A172 (cell line): Measurements from ENCODE around the gene KLHL21. TPM values are rescaled to one million over a fixed set of nuclear protein-coding genes. Genes with fewer than 3 reads are reported as not detected.
"Not testable (repeated sequence)": the region's sequence is repeated elsewhere in the genome, so short reads cannot be mapped to it uniquely, and the experiment has no call there.

Experiments used
- DNase-seq: peaks from one replicate; pipeline ENCODE4 v3.0.0-alpha.2; 2015; ENCODE audit warnings: low spot score
- total RNA-seq: library from RNA; depleted of rRNA; stranded (reverse); fragments of >200 nt; shearing (Covaris generic); gene quantifications from 2 replicates; pipeline ENCODE4 v1.2.3, GENCODE V29; 2014

KLHL21 gene
- total RNA-seq, 1 experiment from 2014 or later: 18.2 TPM

DNA sequence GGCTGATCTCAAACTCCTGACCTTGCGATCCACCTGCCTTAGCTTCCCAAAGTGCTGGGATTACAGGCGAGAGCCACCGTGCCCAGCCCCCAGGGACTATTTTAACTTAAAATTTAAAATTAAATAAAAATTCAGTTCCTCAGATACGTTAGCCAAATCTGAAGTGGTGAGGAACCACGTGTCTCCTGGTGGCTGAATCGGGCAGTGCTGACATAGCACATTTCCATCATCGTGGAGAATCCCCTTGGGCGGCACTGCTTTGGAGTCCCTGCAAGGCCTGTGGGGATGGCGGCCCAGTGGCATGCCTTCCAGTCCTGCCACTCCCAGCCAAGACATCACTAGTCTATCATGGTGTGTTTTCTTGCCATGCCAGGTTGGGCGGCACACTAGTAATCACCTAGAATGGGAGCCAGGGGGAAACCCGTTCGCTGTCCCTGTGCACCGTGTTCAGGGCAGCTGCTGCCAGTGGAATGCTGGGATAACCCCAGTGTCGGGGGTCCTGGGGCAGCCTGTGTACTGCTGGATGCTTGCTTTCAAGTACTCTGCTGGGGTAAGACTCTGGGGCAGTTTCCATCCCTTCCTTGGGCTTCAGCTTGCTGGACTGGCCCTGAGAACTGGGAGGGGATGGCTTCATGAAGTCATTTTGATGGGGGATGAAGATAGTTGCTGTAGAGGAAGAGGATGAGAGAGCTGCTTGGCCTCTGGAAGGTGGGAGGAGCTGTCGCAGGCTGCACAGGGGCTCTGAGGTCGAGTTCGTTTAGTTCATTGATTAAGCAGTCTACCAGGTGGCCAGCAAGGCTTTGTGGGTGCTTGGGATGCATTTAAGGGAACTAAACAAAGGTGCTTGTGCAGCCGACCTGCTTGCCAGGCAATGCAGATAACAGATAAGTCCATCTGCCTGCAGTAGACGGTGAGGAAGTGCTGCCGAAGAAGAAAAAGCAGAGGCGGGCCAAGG, 18.3 kb downstream of the KLHL21 start:
- no peak for DNase-seq

DNA sequence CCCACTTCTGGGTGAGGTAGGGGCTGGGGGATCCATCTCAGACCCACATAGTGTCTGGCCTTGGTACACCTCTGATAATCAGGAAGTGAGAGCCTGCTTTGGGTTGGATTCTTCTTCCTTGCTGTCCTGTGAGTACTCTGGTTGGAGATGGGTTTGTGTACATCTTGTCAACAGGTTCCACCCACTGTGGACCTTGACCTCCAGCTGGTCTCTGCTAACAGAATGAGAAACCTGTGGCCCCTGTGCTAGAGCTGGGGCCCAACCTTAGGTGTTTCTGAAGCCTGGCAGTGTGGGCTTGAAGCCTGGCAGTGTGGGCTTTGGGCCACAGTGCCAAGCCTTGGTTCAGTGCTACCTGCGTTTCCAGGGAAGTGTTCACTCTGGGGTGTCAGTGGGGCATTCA, 20.3 kb downstream of the KLHL21 start:
- DNase-seq: no peak

DNA sequence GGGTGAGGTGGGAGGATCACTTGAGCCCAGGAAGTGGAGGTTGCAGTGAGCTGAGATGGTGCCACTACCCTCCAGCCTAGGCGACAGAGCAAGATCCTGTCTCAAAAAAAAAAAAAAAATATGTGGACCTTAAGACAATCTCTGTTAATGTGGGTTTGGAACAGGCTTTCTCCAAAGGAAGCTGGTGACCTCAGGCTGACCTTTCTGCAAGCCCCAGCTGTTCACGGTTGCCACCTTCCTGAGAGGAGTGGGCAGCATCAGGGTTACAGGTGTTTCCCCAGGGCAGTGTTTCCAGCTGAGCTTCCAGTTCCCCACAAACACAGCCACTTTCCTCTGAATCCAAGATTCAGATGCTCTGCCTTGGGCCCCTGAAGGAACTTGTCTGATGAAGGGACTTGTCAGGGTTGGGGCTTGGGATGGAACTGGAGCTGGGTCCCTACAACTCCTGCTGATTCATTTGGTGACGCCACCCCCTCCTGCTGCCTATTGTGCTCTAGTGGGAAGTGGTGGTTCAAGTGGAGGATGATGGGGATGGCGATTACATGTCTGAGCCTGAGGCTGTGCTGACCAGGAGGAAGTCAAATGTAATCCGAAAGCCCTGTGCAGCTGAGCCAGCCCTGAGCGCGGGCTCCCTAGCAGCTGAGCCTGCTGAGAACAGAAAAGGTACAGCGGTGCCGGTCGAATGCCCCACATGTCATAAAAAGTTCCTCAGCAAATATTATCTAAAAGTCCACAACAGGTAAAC, 20.9 kb downstream of the KLHL21 start:
- DNase-seq: no peak

DNA sequence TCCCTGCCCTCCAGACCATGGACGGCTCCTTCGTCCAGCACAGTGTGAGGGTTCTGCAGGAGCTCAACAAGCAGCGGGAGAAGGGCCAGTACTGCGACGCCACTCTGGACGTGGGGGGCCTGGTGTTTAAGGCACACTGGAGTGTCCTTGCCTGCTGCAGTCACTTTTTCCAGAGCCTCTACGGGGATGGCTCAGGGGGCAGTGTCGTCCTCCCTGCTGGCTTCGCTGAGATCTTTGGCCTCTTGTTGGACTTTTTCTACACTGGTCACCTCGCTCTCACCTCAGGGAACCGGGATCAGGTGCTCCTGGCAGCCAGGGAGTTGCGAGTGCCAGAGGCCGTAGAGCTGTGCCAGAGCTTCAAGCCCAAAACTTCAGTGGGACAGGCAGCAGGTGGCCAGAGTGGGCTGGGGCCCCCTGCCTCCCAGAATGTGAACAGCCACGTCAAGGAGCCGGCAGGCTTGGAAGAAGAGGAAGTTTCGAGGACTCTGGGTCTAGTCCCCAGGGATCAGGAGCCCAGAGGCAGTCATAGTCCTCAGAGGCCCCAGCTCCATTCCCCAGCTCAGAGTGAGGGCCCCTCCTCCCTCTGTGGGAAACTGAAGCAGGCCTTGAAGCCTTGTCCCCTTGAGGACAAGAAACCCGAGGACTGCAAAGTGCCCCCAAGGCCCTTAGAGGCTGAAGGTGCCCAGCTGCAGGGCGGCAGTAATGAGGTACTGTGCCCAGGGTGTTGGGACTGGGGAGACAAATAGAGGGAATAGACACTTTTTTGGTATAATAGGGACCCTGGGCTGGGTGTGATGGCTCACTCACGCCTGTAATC, 21.9 kb downstream of the KLHL21 start:
- no peak for DNase-seq

DNA sequence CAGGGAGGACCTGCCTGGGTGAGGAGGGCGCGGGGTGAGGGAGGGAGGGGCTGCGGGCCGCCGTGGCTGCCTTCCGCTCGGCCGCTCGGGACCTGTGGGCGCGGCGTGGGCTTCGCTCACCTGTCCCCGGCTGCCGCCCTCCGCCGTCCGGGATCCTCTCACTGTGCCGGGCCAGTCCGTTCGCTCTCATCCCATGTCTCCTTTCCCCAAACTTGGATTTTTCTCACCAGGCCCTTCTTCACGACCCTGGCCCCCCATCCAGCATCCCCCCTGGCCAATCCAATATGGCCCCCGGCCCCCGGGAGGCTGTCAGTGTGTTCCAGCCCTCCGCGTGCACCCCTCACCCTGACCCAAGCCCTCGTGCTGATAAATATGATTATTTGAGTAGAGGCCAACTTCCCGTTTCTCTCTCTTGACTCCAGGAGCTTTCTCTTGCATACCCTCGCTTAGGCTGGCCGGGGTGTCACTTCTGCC, 22.5 kb downstream of the KLHL21 start:
- no peak for DNase-seq

DNA sequence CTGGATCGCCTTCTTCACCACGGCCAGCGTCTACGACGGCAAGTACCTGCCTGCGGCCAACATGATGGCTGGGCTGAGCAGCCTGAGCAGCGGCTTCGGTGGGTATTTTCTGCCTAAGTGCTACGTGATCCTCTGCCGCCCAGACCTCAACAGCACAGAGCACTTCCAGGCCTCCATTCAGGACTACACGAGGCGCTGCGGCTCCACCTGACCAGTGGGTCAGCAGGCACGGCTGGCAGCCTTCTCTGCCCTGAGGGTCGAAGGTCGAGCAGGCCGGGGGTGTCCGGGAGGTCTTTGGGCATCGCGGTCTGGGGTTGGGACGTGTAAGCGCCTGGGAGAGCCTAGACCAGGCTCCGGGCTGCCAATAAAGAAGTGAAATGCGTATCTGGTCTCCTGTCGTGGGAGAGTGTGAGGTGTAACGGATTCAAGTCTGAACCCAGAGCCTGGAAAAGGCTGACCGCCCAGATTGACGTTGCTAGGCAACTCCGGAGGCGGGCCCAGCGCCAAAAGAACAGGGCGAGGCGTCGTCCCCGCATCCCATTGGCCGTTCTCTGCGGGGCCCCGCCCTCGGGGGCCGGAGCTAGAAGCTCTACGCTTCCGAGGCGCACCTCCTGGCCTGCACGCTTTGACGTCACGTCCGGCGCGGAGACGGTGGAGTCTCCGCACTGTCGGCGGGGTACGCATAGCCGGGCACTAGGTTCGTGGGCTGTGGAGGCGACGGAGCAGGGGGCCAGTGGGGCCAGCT, 23.1 kb downstream of the KLHL21 start, which contains the start of gene ZBTB48:
ZBTB48 (plus strand) TSS at position 621 of the 745 bp plus-strand sequence. CDS start 616 bp downstream, outside the sequence.
- DNase-seq: peak; percentile 86

DNA sequence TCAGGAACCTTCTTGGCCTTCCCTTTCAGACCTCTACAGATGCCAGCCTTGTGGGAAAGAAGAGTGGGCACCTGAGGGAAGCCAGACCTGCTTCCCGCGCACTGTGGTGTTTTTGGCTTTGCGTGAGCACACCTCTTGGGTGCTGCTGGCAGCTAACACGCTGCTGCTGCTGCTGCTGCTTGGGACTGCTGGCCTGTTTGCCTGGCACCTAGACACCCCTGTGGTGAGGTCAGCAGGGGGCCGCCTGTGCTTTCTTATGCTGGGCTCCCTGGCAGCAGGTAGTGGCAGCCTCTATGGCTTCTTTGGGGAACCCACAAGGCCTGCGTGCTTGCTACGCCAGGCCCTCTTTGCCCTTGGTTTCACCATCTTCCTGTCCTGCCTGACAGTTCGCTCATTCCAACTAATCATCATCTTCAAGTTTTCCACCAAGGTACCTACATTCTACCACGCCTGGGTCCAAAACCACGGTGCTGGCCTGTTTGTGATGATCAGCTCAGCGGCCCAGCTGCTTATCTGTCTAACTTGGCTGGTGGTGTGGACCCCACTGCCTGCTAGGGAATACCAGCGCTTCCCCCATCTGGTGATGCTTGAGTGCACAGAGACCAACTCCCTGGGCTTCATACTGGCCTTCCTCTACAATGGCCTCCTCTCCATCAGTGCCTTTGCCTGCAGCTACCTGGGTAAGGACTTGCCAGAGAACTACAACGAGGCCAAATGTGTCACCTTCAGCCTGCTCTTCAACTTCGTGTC, 23.9 kb downstream of the KLHL21 start:
- DNase-seq: no peak

DNA sequence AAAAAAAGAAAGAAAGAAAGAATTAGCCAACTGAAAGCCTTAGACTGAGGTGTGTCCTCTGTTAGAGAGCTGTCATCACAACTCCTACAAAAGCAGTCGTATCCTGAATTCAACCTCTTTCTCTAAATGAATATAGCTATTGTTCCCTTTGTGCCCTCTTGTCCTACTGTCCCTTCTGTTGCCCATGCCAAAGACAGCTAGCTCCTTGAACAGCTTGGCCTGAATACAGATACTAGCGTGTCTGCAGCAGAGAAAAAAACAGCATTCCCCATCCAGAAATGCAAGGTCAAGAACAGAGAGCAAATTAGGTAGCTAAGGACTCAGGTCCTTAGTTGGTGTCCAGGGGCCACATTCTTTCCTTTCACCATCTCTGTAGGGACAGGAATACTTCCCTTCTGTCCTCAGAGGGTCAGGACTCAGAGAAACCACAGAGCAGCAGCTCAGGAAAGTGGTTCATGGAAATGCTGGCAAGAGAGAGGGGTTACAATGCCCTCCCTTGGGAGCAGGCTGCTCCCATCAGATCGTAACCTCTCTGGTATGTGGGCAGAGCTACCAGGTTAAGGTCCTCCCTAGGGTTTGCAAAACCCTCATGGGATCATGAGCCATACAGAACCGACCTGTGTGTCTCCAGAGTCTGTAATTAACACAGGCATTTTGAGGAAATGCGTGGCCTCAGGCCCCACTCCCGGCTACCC, 24.7 kb downstream of the KLHL21 start:
- no peak for DNase-seq

DNA sequence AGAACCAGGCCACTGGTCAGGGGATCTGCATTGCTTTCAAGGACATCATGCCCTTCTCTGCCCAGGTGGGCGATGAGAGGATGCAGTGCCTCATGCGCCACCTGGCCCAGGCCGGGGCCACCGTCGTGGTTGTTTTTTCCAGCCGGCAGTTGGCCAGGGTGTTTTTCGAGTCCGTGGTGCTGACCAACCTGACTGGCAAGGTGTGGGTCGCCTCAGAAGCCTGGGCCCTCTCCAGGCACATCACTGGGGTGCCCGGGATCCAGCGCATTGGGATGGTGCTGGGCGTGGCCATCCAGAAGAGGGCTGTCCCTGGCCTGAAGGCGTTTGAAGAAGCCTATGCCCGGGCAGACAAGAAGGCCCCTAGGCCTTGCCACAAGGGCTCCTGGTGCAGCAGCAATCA, 27.9 kb downstream of the KLHL21 start:
- no peak for DNase-seq

DNA sequence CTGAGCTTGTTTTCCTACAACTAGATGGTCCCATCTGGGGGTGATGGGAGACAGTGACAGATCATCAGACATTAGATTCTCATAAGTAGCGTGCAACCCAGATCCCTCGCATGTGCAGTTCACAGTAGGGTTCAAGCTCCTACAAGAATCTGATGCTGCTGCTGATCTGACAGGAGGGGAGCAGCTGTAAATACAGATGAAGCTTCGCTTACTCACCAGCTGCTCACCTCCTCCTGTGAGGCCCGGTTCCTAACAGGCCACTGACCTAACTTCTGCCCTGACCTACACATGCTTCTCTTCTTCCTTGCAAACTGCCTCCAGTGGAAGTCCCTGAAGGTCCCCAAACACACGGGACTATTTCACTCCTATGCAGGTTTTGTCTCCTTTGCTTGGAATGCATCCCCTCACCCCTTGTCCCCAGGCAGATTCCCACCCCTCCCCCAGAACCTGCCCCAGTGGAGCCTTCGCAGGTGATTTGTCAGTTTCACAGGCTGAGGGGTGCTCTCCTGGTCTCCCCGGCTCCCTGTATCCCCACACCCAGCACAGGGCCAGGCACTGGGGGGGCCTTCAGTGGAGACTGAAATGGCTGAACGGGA, 28.5 kb downstream of the KLHL21 start:
- DNase-seq: no peak

DNA sequence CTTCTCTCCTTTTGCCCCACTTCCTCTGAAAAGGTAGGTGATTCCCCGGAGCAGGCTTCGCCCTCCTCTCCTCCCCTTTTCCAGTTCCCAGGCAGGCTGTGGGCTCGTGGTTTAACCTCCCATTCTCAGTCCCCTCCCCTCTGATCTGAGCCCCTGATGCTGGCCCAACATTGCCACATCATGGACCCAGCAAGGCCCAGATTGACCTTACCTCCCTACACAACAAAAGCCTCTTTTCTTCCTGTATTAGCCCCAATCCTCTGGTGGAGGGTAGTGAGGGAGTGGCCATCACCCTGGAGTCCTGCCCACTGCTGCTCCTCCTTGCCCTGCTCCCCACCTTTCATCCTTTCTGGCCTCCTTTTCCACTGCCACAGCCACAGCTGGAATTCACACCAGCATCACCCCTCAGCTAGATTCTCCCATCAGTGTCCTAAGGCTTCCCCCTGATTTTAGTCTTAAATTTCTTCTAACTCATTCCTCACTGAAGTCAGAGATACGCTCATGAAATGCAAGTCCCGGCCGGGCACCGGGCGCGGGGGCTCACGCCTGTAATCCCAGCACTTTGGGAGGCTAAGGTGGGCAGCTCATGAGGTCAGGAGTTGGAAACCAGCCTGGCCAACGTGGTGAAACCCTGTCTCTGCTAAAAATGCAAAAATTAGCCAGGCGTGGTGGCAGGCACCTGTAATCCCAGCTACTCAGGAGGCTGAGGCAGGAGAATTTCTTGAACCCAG, 29.9 kb downstream of the KLHL21 start:
- DNase-seq: no peak

DNA sequence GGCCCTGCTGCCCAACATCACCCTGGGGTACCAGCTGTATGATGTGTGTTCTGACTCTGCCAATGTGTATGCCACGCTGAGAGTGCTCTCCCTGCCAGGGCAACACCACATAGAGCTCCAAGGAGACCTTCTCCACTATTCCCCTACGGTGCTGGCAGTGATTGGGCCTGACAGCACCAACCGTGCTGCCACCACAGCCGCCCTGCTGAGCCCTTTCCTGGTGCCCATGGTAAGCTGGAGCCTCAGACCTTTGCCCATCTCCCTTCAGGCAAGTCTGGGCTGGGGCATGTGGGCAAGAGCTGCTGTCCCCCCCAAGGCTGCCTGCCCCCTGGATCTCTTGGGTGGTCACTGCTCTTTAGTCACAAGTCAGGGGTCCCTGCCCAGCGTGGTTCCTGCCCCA, 31.7 kb downstream of the KLHL21 start:
- no peak for DNase-seq

DNA sequence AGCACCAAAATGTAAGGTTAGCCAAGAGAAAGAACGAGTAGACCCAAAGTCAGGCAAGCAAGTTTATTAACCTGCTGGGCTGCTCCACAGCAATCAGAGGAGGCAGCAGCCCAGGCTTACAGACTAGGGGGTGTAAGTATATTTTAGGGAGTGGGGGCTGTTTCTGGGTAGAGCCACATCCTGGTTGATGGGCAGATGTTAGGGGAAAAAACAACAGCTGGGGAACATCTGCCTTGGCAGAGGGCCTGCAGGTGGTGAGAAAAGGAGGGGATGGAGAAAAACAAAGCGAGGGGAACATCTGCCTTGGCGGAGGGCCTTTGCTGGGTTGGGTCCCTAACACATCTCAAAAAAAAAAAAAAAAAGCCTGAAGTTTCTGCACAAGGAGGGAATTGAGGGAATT, 32.6 kb downstream of the KLHL21 start:
- DNase-seq: no peak

DNA sequence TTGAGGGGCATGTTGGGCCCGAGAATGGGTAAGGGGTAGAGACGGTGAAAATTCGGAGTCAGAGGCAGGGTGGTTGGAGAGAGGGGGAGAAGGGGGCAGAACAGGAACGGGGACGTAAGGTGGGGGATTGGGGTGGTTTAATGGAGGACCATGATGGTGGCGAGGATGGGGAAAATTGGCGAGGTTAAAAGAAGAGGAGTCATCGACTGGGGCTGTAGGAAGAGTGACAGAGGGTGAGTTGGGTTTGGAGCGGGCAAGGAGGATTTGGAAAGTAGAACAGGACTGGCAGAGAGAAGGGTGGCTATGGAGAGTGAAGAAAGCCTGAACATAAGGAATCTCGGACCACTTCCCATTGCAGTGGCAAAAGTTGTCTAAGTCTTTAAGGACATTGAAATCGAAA, 33.6 kb downstream of the KLHL21 start:
- DNase-seq: no peak

DNA sequence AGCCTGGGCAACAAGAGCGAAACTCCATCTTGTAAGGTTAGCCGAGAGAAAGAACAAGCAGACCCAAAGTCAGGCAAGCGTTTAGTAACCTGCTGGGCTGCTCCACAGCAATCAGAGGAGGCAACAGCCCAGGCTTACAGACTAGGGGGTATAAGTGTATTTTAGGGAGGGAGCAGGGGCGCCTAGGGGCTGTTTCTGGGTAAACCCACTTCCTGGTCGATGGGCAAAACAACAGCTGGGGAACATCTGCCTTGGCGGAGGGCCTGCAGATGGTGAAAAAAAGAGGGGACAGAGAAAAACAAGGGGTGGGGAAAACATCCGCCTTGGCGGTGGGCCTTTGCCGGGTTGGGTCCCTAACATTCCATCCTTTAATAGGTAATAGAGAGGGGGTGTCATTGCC, 42.4 kb downstream of the KLHL21 start:
- DNase-seq: no peak

DNA sequence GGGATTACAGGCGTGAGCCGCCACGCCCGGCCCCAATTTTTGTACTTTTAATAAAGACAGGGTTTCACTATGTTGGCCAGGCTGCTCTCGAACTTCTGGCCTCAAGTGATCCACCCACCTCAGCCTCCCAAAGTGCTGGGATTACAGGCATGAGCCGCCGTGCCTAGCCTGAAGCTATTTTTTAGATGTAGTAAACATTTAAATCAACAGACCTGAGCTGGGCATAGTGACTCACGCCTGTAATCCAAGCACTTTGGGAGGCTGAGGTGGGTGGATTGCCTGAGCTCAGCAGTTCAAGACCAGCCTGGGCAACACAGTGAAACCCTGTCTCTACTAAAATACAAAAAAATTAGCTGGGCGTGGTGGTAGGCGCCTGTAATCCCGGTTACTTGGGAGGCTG, 43.5 kb downstream of the KLHL21 start:
- DNase-seq: not testable (repeated sequence)

DNA sequence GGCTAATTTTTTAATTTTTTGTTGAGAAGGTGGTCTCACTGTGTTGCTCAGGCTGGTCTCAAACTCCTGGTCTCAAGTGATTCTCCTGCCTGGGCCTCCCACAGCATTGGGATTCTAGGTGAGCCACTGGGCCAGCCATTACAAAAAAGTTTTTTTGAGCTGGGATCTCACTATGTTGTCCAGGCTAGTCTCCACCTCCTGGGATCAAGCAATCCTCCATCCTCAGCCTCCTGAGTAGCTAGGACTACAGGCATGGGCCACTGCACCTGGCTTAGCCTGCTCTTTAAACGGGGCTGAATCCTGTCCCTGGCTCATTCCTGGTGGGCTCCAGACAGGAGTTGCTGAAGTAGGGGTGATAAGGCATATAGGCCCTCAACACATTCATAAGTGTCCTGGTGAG, 45.1 kb downstream of the KLHL21 start:
- no peak for DNase-seq

DNA sequence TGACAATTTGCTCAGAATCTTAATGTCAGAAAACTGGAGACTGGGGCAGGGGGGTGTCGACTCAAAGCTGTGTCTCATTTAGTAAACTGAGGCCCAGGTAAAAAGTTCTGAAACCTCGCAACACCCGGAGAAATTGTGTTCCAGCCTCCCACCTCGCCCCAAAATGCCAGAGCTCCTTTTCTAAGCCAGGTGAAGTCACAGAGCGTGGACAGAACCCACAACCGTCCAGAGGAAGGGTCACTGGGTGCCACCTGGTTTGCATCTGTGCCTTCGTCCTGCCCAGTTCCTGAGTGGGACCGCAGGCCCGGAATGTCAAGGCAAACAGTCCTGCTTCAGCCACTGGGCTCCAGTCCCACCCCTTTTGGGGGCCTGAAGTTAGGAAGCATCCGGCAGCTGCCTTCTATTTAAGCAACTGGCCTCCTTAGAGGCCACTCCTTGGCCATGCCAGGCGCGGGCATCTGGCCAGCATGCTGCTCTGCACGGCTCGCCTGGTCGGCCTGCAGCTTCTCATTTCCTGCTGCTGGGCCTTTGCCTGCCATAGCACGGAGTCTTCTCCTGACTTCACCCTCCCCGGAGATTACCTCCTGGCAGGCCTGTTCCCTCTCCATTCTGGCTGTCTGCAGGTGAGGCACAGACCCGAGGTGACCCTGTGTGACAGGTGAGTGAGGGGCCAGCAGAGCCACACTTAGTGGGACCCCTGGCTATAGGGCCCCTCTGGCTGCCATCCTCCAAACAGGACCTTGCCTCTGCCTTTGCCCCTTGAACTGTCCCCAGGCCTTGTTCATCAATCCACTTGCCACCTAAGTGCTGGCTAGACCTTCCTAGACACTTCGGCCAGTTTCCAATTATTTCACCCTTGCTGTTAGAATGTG, 47.5 kb downstream of the KLHL21 start, which contains the start of gene TAS1R1:
TAS1R1 (plus strand) TSS at position 401 of the 872 bp plus-strand sequence; CDS start at position 468, 67 bp downstream.
- DNase-seq: no peak
